ENCODE results near the gene TNKS1BP1. TPM values are rescaled to one million over a fixed set of nuclear protein-coding genes. Genes with fewer than 3 reads are reported as not detected.
"Not testable (repeated sequence)": the region's sequence is repeated elsewhere in the genome, so short reads cannot be mapped to it uniquely, and the experiment has no call there.

The TNKS1BP1 gene
- total RNA-seq, 1 experiment from 2014 or later = 27.1 TPM

- H3K27me3 ChIP-seq (replicated peaks) = no peaks in the 10 kb centered on the region; the same call in 1 of the 2 replicates
- H3K27ac ChIP-seq = no peak overlapping the region
- H3K36me3 ChIP-seq = no peaks in the 10 kb centered on the region
- no peak for DNase-seq (ENCODE audit: low read depth in 1 of 2, low spot score in 2 of 2)
- no peaks in the 10 kb centered on the region for H3K9me3 ChIP-seq (replicated peaks)
- no peaks in the 10 kb centered on the region for H3K4me1 ChIP-seq (replicated peaks)
- no peak overlapping the region for H3K4me3 ChIP-seq
These were observed 22.6 kb upstream of the TNKS1BP1 start for GRCh38 chr11:57347336-57347735.

GRCh38 chr11:57345555-57346211 is 20.9 kb upstream of the TNKS1BP1 start:
- Histone ChIP-seq H3K4me1 (replicated peaks) (no peaks in the 10 kb centered on the region), H3K4me3 (no peak overlapping the region), H3K27me3 (replicated peaks) (no peaks in the 10 kb centered on the region), H3K27ac (no peak overlapping the region), H3K9me3 (replicated peaks) (no peaks in the 10 kb centered on the region), H3K36me3 (no peaks in the 10 kb centered on the region)
- DNase-seq (ENCODE audit: low read depth in 1 of 2, low spot score in 2 of 2) = peak; percentile 34 to 70

GRCh38 chr11:57344826-57345225 is 20.1 kb upstream of the TNKS1BP1 start:
- H3K9me3 ChIP-seq (replicated peaks) = no peaks in the 10 kb centered on the region
- 0 out of 2 replicates have a peak, but pooled peaks cover 3% of the 10 kb centered on the region for H3K27me3 ChIP-seq (replicated peaks)
- no peak overlapping the region for H3K27ac ChIP-seq
- DNase-seq (ENCODE audit: low read depth in 1 of 2, low spot score in 2 of 2) = no peak
- H3K4me1 ChIP-seq (replicated peaks) = no peaks in the 10 kb centered on the region
- H3K36me3 ChIP-seq = no peaks in the 10 kb centered on the region
- H3K4me3 ChIP-seq = no peak overlapping the region

GRCh38 chr11:57343825-57344224 is 19.1 kb upstream of the TNKS1BP1 start:
- no peak overlapping the region for H3K27ac ChIP-seq
- no peaks in the 10 kb centered on the region for H3K36me3 ChIP-seq
- DNase-seq (ENCODE audit: low read depth in 1 of 2, low spot score in 2 of 2) = no peak
- H3K4me3 ChIP-seq = no peak overlapping the region
- no peaks in the 10 kb centered on the region for H3K9me3 ChIP-seq (replicated peaks)
- H3K4me1 ChIP-seq (replicated peaks) = no peaks in the 10 kb centered on the region
- 0 out of 2 replicates have a peak, but pooled peaks cover 3% of the 10 kb centered on the region for H3K27me3 ChIP-seq (replicated peaks)

GRCh38 chr11:57342702-57343101 is 17.9 kb upstream of the TNKS1BP1 start:
- Histone ChIP-seq H3K36me3 (no peaks in the 10 kb centered on the region), H3K27ac (no peak overlapping the region), H3K4me1 (replicated peaks) (no peaks in the 10 kb centered on the region), H3K4me3 (no peak overlapping the region), H3K27me3 (replicated peaks) (0 out of 2 replicates have a peak, but pooled peaks cover 3% of the 10 kb centered on the region), H3K9me3 (replicated peaks) (no peaks in the 10 kb centered on the region)
- DNase-seq (ENCODE audit: low read depth in 1 of 2, low spot score in 2 of 2) = no peak

- DNase-seq (ENCODE audit: low read depth in 1 of 2, low spot score in 2 of 2) = no peak
- Histone ChIP-seq H3K27ac (no peak overlapping the region), H3K9me3 (replicated peaks) (no peaks in the 10 kb centered on the region), H3K4me3 (no peak overlapping the region), H3K36me3 (no peaks in the 10 kb centered on the region), H3K4me1 (replicated peaks) (no peaks in the 10 kb centered on the region; the same call in 1 of the 2 replicates), H3K27me3 (replicated peaks) (0 out of 2 replicates have a peak, but pooled peaks cover 3% of the 10 kb centered on the region)
These were observed 16.6 kb upstream of the TNKS1BP1 start for GRCh38 chr11:57341250-57341808.

- Histone ChIP-seq H3K9me3 (replicated peaks) (no peaks in the 10 kb centered on the region), H3K36me3 (peaks cover 3% of the 10 kb centered on the region; the same call in 1 of the 2 replicates), H3K27ac (no peak overlapping the region), H3K4me3 (no peak overlapping the region), H3K4me1 (replicated peaks) (peaks cover 5% of the 10 kb centered on the region), H3K27me3 (replicated peaks) (0 out of 2 replicates have a peak, but pooled peaks cover 3% of the 10 kb centered on the region)
- DNase-seq (ENCODE audit: low read depth in 1 of 2, low spot score in 2 of 2) = no peak
These were observed 15.4 kb upstream of the TNKS1BP1 start for GRCh38 chr11:57340039-57340615.

- peaks cover 13% of the 10 kb centered on the region for H3K4me1 ChIP-seq (replicated peaks)
- H3K27ac ChIP-seq = no peak overlapping the region
- DNase-seq (ENCODE audit: low read depth in 1 of 2, low spot score in 2 of 2) = no peak
- H3K9me3 ChIP-seq (replicated peaks) = no peaks in the 10 kb centered on the region
- 0 out of 2 replicates have a peak, but pooled peaks cover 3% of the 10 kb centered on the region for H3K27me3 ChIP-seq (replicated peaks)
- no peak overlapping the region for H3K4me3 ChIP-seq
- H3K36me3 ChIP-seq = peaks cover 11% of the 10 kb centered on the region
These were observed 14.6 kb upstream of the TNKS1BP1 start for GRCh38 chr11:57339328-57339727.

- Histone ChIP-seq H3K27me3 (replicated peaks) (0 out of 2 replicates have a peak, but pooled peaks cover 3% of the 10 kb centered on the region), H3K4me3 (no peak within 1 kb of the TSS), H3K9me3 (replicated peaks) (no peaks in the 10 kb centered on the region), H3K4me1 (replicated peaks) (peaks cover 14% of the 10 kb centered on the region), H3K27ac (no peak within 1 kb of the TSS), H3K36me3 (peaks cover 23% of the 10 kb centered on the region)
- no peak for DNase-seq (ENCODE audit: low read depth in 1 of 2, low spot score in 2 of 2)
These were observed 13.4 kb upstream of the TNKS1BP1 start, which contains the start of gene P2RX3 for GRCh38 chr11:57338142-57338541. Gene P2RX3, plus strand, starts transcription at chr11:57338352. Its CDS starts 199 bp downstream, at chr11:57338551.

GRCh38 chr11:57336856-57337255 is 12.1 kb upstream of the TNKS1BP1 start:
- H3K9me3 ChIP-seq (replicated peaks); H3K4me3 ChIP-seq; H3K27me3 ChIP-seq (replicated peaks); H3K27ac ChIP-seq; DNase-seq (ENCODE audit: low read depth in 1 of 2, low spot score in 2 of 2): not testable (repeated sequence)
- peaks cover 14% of the 10 kb centered on the region for H3K4me1 ChIP-seq (replicated peaks)
- H3K36me3 ChIP-seq = peaks cover 36% of the 10 kb centered on the region

- Histone ChIP-seq H3K4me3 (peak overlapping the region; percentile 67), H3K27ac (peak overlapping the region; percentile 86), H3K36me3 (peaks cover 42% of the 10 kb centered on the region), H3K9me3 (replicated peaks) (no peaks in the 10 kb centered on the region), H3K4me1 (replicated peaks) (peaks cover 14% of the 10 kb centered on the region), H3K27me3 (replicated peaks) (0 out of 2 replicates have a peak, but pooled peaks cover 3% of the 10 kb centered on the region)
- no peak for DNase-seq (ENCODE audit: low read depth in 1 of 2, low spot score in 2 of 2)
These were observed 11.4 kb upstream of the TNKS1BP1 start for GRCh38 chr11:57336111-57336666.

GRCh38 chr11:57335343-57336110 is 10.8 kb upstream of the TNKS1BP1 start, which contains the start of gene SSRP1:
Gene SSRP1, minus strand, starts transcription at chr11:57335892. Its CDS starts 771 bp downstream, at chr11:57335121.
- DNase-seq (ENCODE audit: low read depth in 1 of 2, low spot score in 2 of 2) = peak; percentile 66 to 92
- 0 out of 2 replicates have a peak, but pooled peaks cover 3% of the 10 kb centered on the region for H3K27me3 ChIP-seq (replicated peaks)
- H3K4me1 ChIP-seq (replicated peaks) = peaks cover 14% of the 10 kb centered on the region
- H3K4me3 ChIP-seq = peak within 1 kb of the TSS; percentile 67
- no peaks in the 10 kb centered on the region for H3K9me3 ChIP-seq (replicated peaks)
- peaks cover 49% of the 10 kb centered on the region for H3K36me3 ChIP-seq
- peak within 1 kb of the TSS; percentile 86 for H3K27ac ChIP-seq

- no peak for DNase-seq (ENCODE audit: low read depth in 1 of 2, low spot score in 2 of 2)
- peak overlapping the region; percentile 86 for H3K27ac ChIP-seq
- 0 out of 2 replicates have a peak, but pooled peaks cover under 1% of the 10 kb centered on the region for H3K27me3 ChIP-seq (replicated peaks)
- H3K9me3 ChIP-seq (replicated peaks) = no peaks in the 10 kb centered on the region
- peaks cover 14% of the 10 kb centered on the region for H3K4me1 ChIP-seq (replicated peaks)
- H3K36me3 ChIP-seq = peaks cover 55% of the 10 kb centered on the region
- H3K4me3 ChIP-seq = peak overlapping the region; percentile 67
These were observed 10.2 kb upstream of the TNKS1BP1 start for GRCh38 chr11:57335023-57335342.
